Fibroblast of mammary gland (primary cell): ENCODE measurements around the gene MBD5.
A peak's percentile ranks its signal among the peaks of the same experiment; 100 is the strongest.

Experiments used
- DNase-seq: peaks from one replicate; pipeline ENCODE4 v3.0.0-alpha.2; 2010; ENCODE audit warnings: low read depth
- H3K4me3 ChIP-seq: 2 replicates; pipeline ENCODE4 v1.5.1; 2011; ENCODE audit warnings: low read depth, mild to moderate bottlenecking, low read length, moderate library complexity; ENCODE audit not compliant: control insufficient read depth
- CTCF ChIP-seq: conservative IDR thresholded peaks from 2 replicates; pipeline ENCODE4 v1.5.1; 2011; ENCODE audit warnings: low read depth, low read length, inconsistent platforms; ENCODE audit not compliant: control insufficient read depth, insufficient read depth

Gene MBD5

GRCh38 chr2:148555622-148556294, 534.9 kb downstream of the MBD5 start:
- DNase-seq, result no peak
- no peak for TF ChIP-seq CTCF
- H3K4me3 ChIP-seq, result no peak overlapping the region

DNA sequence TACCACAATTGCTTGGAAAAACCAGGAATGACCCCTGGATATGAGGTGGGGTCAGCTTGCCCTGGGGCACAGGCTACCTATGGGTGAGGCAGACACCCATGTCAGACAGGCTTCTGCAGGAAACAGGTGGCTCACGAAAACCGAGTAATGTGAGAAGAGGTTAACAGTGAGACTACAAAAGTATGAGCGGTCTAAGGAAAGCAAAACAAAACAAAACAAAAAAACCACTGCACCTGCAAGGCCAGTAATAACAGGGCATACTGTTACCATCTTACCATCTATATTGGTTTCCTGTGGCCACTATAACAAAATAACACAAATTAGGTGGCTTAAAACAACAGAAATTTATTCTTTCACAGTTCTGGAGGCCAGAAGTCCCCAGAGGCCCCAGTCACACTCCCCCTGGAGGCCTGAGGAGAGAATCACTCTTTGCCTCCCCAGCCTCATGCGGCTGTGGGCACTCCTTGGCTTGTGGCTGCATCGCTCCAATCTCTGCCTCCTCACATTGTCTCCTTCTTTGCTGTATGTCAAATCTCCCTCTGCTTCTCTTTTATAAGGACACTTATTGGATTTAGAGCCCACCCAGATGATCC, 537.0 kb downstream of the MBD5 start:
- no peak overlapping the region for H3K4me3 ChIP-seq
- TF ChIP-seq CTCF, result peak; percentile 23
- DNase-seq, result no peak

- peak; percentile 3 for DNase-seq
- H3K4me3 ChIP-seq, result no peak overlapping the region
- no peak for TF ChIP-seq CTCF
Observed at GRCh38 chr2:148560496-148560895, 539.6 kb downstream of the MBD5 start.

GRCh38 chr2:148561389-148561788, 540.5 kb downstream of the MBD5 start:
- no peak overlapping the region for H3K4me3 ChIP-seq
- no peak for TF ChIP-seq CTCF
- no peak for DNase-seq

GRCh38 chr2:148565272-148565894, 544.5 kb downstream of the MBD5 start:
- no peak overlapping the region for H3K4me3 ChIP-seq
- TF ChIP-seq CTCF, result peak; percentile 22
- DNase-seq, result peak; percentile 7
